Natural killer cell treated with Interleukin-12 subunit alpha and Interleukin-12 subunit beta and Interleukin-15 and Interleukin-18, amount 100 ng/mL, for 72 hours (primary cell): Measurements from ENCODE around the gene STK25. TPM values are rescaled to one million over a fixed set of nuclear protein-coding genes. Genes with fewer than 3 reads are reported as not detected.

Experiments
- ATAC-seq, 2 donors: fragments of 150-1000 bp; cut with Tn5 transposase in 1 of 2; sonication (Bioruptor Pico), chemical (Tn5 transposase) in 1 of 2; 2 replicates each; pipeline ENCODE4 v1.10.0; 2021
- DNase-seq: peaks from one replicate; pipeline ENCODE4 v3.0.0; 2022; ENCODE audit warnings: low spot score
- H3K27ac Mint-ChIP-seq, 2 donors: 1 replicate in 1 of 2; 2 replicates in 1 of 2; pipeline ENCODE4 v1.8.0; 2022; ENCODE audit warnings: mixed read lengths in 2 of 2, mild to moderate bottlenecking in 1 of 2, moderate library complexity in 1 of 2
- H3K27me3 Mint-ChIP-seq, 2 donors: 1 replicate in 1 of 2; 2 replicates in 1 of 2; pipeline ENCODE4 v1.8.0; 2022; ENCODE audit warnings: mixed read lengths in 2 of 2
- H3K36me3 Mint-ChIP-seq: one replicate; pipeline ENCODE4 v1.8.0; 2022; ENCODE audit warnings: mixed read lengths
- H3K4me1 Mint-ChIP-seq, 2 donors: 1 replicate in 1 of 2; 2 replicates in 1 of 2; pipeline ENCODE4 v1.8.0; 2022; ENCODE audit warnings: low read depth in 2 of 2, mixed read lengths in 2 of 2, mild to moderate bottlenecking in 1 of 2
- H3K4me3 Mint-ChIP-seq: one replicate; pipeline ENCODE4 v1.8.0; 2022; ENCODE audit warnings: mixed read lengths
- H3K9me3 Mint-ChIP-seq: 2 replicates; pipeline ENCODE4 v1.8.0; 2022; ENCODE audit warnings: mixed read lengths
- total RNA-seq, 2 donors: library from RNA; stranded (reverse); gene quantifications; one replicate each; pipeline ENCODE4 v1.2.3, GENCODE V29; 2022

Gene STK25
- total RNA-seq, 2 donors from 2014 or later: 110 to 169 TPM

- no peak overlapping the region for H3K4me3 Mint-ChIP-seq
- no peaks in the 10 kb centered on the region for H3K4me1 Mint-ChIP-seq
- ATAC-seq: no peak
- H3K36me3 Mint-ChIP-seq: no peaks in the 10 kb centered on the region
- no peak overlapping the region for H3K27ac Mint-ChIP-seq
- H3K9me3 Mint-ChIP-seq: no peaks in the 10 kb centered on the region
- DNase-seq: no peak
- H3K27me3 Mint-ChIP-seq: no peaks in the 10 kb centered on the region
These were observed 9.0 kb downstream of the STK25 start for GRCh38 chr2:241499146-241499965.

- no peak for DNase-seq
- no peak for ATAC-seq
- Mint-ChIP-seq H3K4me3 (no peak overlapping the region), H3K9me3 (no peaks in the 10 kb centered on the region), H3K27me3 (no peaks in the 10 kb centered on the region), H3K4me1 (no peaks in the 10 kb centered on the region), H3K27ac (no peak overlapping the region), H3K36me3 (no peaks in the 10 kb centered on the region)
These were observed 10.0 kb downstream of the STK25 start for GRCh38 chr2:241498115-241499070.

- no peak overlapping the region for H3K27ac Mint-ChIP-seq
- no peak for DNase-seq
- H3K4me3 Mint-ChIP-seq: no peak overlapping the region
- ATAC-seq: peak in 1 of 2 donors; percentile 15
- no peaks in the 10 kb centered on the region for H3K4me1 Mint-ChIP-seq
- H3K36me3 Mint-ChIP-seq: no peaks in the 10 kb centered on the region
- H3K27me3 Mint-ChIP-seq: no peaks in the 10 kb centered on the region
- H3K9me3 Mint-ChIP-seq: no peaks in the 10 kb centered on the region
These were observed 11.2 kb downstream of the STK25 start for GRCh38 chr2:241496904-241497877.

DNA sequence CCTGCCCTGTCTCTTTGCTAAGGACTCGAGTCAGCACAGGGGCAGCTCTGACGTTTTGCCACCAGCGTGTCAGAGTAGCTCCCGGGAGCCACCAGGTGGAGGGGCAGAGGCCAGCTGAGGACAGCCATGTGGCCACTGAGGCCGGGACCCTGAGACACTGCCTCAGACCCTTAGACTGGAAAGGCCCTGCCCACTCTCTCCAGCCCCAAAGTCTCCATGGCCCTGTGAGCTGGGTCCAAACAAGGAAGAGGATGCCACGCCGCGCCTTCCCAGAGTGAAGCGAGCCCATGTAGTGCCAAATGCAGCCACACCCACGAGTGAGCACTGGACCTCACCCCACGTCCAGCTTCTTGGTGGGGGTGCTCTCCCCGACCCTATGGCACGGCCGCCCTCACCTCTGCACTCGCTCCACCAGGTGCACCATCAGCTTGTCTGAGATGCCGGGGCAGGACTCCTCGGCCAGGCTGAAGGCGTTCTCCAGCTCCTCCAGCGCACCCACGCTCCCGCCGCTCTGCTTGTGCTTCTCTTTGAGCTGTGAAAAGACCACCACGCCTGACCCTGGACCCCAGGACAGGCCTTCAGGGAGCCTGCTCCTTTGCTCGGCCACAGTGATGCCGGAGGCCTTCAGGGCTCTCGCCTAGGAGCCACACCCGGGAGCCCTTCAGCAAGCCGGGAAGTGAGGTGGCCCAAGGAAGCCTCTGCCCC lies 12.2 kb downstream of the STK25 start:
- H3K4me3 Mint-ChIP-seq: no peak overlapping the region
- no peaks in the 10 kb centered on the region for H3K36me3 Mint-ChIP-seq
- DNase-seq: no peak
- H3K27me3 Mint-ChIP-seq: no peaks in the 10 kb centered on the region
- no peak overlapping the region for H3K27ac Mint-ChIP-seq
- H3K9me3 Mint-ChIP-seq: no peaks in the 10 kb centered on the region
- H3K4me1 Mint-ChIP-seq: no peaks in the 10 kb centered on the region
- ATAC-seq: no peak

DNA sequence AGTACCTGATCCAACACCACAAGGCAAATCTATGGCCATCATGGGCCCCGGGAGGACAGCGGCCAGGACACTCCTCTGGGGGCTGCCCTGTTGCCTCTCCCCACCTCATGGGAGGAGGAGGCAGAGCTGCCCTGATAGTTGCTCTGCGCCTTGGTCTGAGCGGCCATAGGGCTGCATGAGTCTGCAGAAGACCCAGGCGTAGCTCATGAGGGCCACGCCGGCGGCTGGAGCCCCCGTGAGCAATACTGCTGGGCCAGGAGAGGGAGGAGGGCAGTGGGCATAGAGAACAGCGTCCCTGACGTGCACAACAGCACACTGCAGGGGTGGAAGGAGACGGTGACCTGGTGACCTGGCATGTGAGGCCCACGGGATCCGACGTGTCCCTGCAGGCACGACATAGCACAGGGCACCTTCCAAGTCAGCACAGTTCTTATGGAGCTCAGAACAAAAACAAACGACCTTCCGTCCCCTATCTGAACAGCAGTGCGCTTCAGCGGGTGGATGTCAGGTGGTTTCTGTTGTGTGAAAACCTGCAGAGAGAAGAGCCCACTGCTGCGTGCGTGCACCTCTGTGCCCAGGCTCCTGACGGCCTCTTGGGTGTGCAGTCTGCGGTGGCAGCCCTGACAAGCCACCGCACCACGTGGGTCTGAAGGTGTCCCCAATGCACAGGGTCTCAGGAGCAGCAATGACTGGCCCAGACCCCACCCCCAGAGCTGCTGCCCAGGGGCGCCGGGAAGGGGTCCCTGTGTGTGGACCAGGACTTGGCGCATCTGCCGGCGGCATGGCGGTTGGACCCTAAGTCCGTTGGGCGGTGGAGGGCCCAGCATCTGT lies 13.0 kb downstream of the STK25 start:
- Mint-ChIP-seq H3K9me3 (no peaks in the 10 kb centered on the region), H3K4me1 (no peaks in the 10 kb centered on the region), H3K27ac (no peak overlapping the region), H3K4me3 (no peak overlapping the region), H3K36me3 (no peaks in the 10 kb centered on the region), H3K27me3 (no peaks in the 10 kb centered on the region)
- ATAC-seq: no peak
- no peak for DNase-seq

- no peaks in the 10 kb centered on the region for H3K36me3 Mint-ChIP-seq
- no peak overlapping the region for H3K27ac Mint-ChIP-seq
- no peak overlapping the region for H3K4me3 Mint-ChIP-seq
- DNase-seq: no peak
- no peaks in the 10 kb centered on the region for H3K4me1 Mint-ChIP-seq
- ATAC-seq: no peak
- H3K27me3 Mint-ChIP-seq: no peaks in the 10 kb centered on the region
- no peaks in the 10 kb centered on the region for H3K9me3 Mint-ChIP-seq
These were observed 14.0 kb downstream of the STK25 start for GRCh38 chr2:241494311-241494908.

GRCh38 chr2:241493092-241493491 lies 15.3 kb downstream of the STK25 start:
- Mint-ChIP-seq H3K27me3 (no peaks in the 10 kb centered on the region), H3K27ac (no peak overlapping the region)
- ATAC-seq: no peak

GRCh38 chr2:241492174-241492565 lies 16.2 kb downstream of the STK25 start:
- no peaks in the 10 kb centered on the region for H3K27me3 Mint-ChIP-seq
- H3K4me3 Mint-ChIP-seq: no peak overlapping the region
- no peak overlapping the region for H3K27ac Mint-ChIP-seq
- no peaks in the 10 kb centered on the region for H3K4me1 Mint-ChIP-seq
- no peaks in the 10 kb centered on the region for H3K36me3 Mint-ChIP-seq
- DNase-seq (no peak), ATAC-seq (peak in 1 of 2 donors; percentile 29)
- no peaks in the 10 kb centered on the region for H3K9me3 Mint-ChIP-seq

More at GRCh38 chr2:241493092-241493491, 15.3 kb downstream of the STK25 start:
- Mint-ChIP-seq H3K4me3 (no peak overlapping the region), H3K9me3 (no peaks in the 10 kb centered on the region), H3K4me1 (no peaks in the 10 kb centered on the region), H3K36me3 (no peaks in the 10 kb centered on the region)
- DNase-seq: no peak

- DNase-seq (no peak), ATAC-seq (no peak)
- H3K4me3 Mint-ChIP-seq: no peak overlapping the region
- no peaks in the 10 kb centered on the region for H3K9me3 Mint-ChIP-seq
- no peaks in the 10 kb centered on the region for H3K27me3 Mint-ChIP-seq
- no peak overlapping the region for H3K27ac Mint-ChIP-seq
- H3K36me3 Mint-ChIP-seq: no peaks in the 10 kb centered on the region
- no peaks in the 10 kb centered on the region for H3K4me1 Mint-ChIP-seq
These were observed 16.7 kb downstream of the STK25 start for GRCh38 chr2:241491549-241492173.

DNA sequence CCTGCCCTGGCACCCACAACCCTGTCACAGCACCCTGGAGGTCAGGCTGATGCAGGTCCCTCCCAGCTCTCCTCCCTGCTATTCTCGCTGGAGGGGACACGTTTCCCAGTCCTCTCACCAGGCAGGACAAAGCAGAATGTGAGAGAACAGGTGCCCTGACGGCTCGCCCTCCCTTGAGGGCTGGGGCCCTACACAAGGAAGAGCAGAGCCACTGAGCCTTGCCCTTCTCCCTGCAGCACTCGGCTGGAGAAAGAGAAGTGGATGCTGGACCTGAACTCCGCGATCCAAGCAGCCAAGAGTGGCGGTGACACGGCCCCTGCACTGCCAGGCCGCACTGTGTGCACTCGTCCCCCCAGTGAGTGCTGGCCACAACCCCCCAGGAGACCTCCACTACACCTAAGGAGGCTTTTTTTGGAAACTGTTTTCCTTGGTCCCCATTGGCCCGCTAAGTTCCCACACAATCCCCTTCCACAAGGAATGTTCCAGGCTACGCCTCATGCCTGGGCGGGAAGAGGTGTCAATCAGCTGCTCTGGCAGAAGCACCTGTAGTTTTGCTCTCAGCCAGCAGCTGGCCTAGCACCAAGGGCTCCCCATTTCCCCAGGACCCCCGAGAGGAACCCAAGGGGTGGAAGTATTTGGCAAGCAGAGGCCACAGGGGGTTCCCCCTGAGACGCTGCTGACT lies 17.4 kb downstream of the STK25 start:
- ATAC-seq (no peak), DNase-seq (no peak)
- H3K9me3 Mint-ChIP-seq: no peaks in the 10 kb centered on the region
- no peak overlapping the region for H3K27ac Mint-ChIP-seq
- H3K4me1 Mint-ChIP-seq: no peaks in the 10 kb centered on the region
- no peak overlapping the region for H3K4me3 Mint-ChIP-seq
- H3K36me3 Mint-ChIP-seq: no peaks in the 10 kb centered on the region
- no peaks in the 10 kb centered on the region for H3K27me3 Mint-ChIP-seq
